HepG2 (cell line): Measurements from ENCODE around the gene VRK3. TPM values are rescaled to one million over a fixed set of nuclear protein-coding genes. Genes with fewer than 3 reads are reported as not detected.

Source experiments
- ATAC-seq: fragments of 200-7000 bp; cut with Tn5 transposase; 3 replicates; pipeline ENCODE4 v1.9.1; 2020; ENCODE audit warnings: mild to moderate bottlenecking, moderate library complexity
- BruUV-seq: library from RNA; stranded (reverse); fragments of 400-500 nt; replicated peaks from 2 replicates; lab custom pipeline; 2021; lab: Mats Ljungman, UMichigan
- CTCF ChIA-PET: fragments of 300-600 bp; formaldehyde crosslinking; extraction: SDS; loops from one replicate; lab custom pipeline; 2021; ENCODE audit warnings: low total read pairs, inconsistent platforms, low intra/inter-chr PET ratio; lab: Yijun Ruan, JAX
- POLR2A ChIA-PET: fragments of 350-600 bp; sonication (Branson Sonifier 250); formaldehyde crosslinking; loops from one replicate; lab custom pipeline; 2020; ENCODE audit warnings: antibody characterized with exemption, inconsistent platforms; lab: Yijun Ruan, JAX
- DNase-seq: peaks from one replicate; pipeline ENCODE4 v3.0.0-alpha.2; 2015; ENCODE audit warnings: low spot score
- FAIRE-seq: peaks from 3 replicates; lab custom pipeline; 2011; peaks lifted over from hg19 to GRCh38; lab: Jason Lieb, UNC
- H2AFZ ChIP-seq: one replicate; pipeline ENCODE4 v1.6.1; 2011; ENCODE audit warnings: low read length, inconsistent platforms
- H3K27ac ChIP-seq: fragments of 300-600 bp; 3 replicates; pipeline ENCODE4 v1.8.0; 2011; ENCODE audit warnings: mixed run types, mild to moderate bottlenecking, mixed read lengths, low read length, inconsistent platforms; ENCODE audit not compliant: insufficient read depth; ENCODE audit errors: extremely low read length
- H3K27me3 ChIP-seq, 2 experiments: fragments of 200-600 bp in 1 of 2; 2 replicates in 1 of 2; 3 replicates in 1 of 2; pipeline versions ENCODE4 v1.6.0 to v1.8.0; 2011; ENCODE audit warnings: low read length in 2 of 2, mild to moderate bottlenecking in 2 of 2, moderate library complexity in 2 of 2, inconsistent platforms in 1 of 2; ENCODE audit not compliant: insufficient read depth in 2 of 2, control insufficient read depth in 1 of 2
- H3K36me3 ChIP-seq, 2 experiments: fragments of 200-600 bp in 1 of 2; replicated peaks in 1 of 2; 2 replicates in 1 of 2; 3 replicates in 1 of 2; pipeline versions ENCODE4 v1.5.1 to v1.8.0; 2011; ENCODE audit warnings: low read length in 2 of 2, inconsistent platforms in 1 of 2; ENCODE audit not compliant: insufficient read depth in 2 of 2, control insufficient read depth in 1 of 2
- H3K4me1 ChIP-seq: 2 replicates; pipeline ENCODE4 v1.5.1; 2012; ENCODE audit warnings: low read length, inconsistent platforms; ENCODE audit not compliant: insufficient read depth
- H3K4me2 ChIP-seq: 2 replicates; pipeline ENCODE4 v1.6.0; 2011; ENCODE audit warnings: low read depth, low read length, inconsistent platforms
- H3K4me3 ChIP-seq, 3 experiments: fragments of 200-600 bp in 1 of 3; sonication (generic), shearing (Covaris generic) in 1 of 3; replicated peaks in 1 of 3; 2 replicates each; pipeline ENCODE4 v1.5.1; 2011 to 2016; ENCODE audit warnings: low read length in 3 of 3, inconsistent platforms in 2 of 3, low read depth in 2 of 3, mild to moderate bottlenecking in 2 of 3, control low read depth in 1 of 3, mixed read lengths in 1 of 3; ENCODE audit not compliant: insufficient read depth in 1 of 3
- H3K79me2 ChIP-seq: one replicate; pipeline ENCODE4 v1.6.1; 2011; ENCODE audit warnings: low read length, inconsistent platforms; ENCODE audit not compliant: insufficient read depth
- H3K9ac ChIP-seq: 2 replicates; pipeline ENCODE4 v1.6.0; 2011; ENCODE audit warnings: mild to moderate bottlenecking, low read depth, low read length, inconsistent platforms; ENCODE audit not compliant: insufficient read depth
- H3K9me3 ChIP-seq: 2 replicates; pipeline ENCODE4 v1.5.1; 2012; ENCODE audit warnings: mild to moderate bottlenecking, low read length
- H4K20me1 ChIP-seq: 2 replicates; pipeline ENCODE4 v1.6.0; 2011; ENCODE audit warnings: inconsistent platforms, mild to moderate bottlenecking, low read length, moderate library complexity; ENCODE audit not compliant: insufficient read depth
- GABPB1 ChIP-seq: IDR thresholded peaks from 2 replicates; pipeline ENCODE4 v1.6.1; 2016; ENCODE audit warnings: mild to moderate bottlenecking, missing genetic modification reagents, moderate library complexity, missing compliant biosample characterization
- HMGA1 ChIP-seq: sonication (generic); formaldehyde crosslinking; conservative IDR thresholded peaks from 2 replicates; pipeline ENCODE4 v1.4.0; 2020; ENCODE audit warnings: missing genetic modification reagents
- MAFF ChIP-seq: IDR thresholded peaks from 2 replicates; pipeline ENCODE4 v1.6.1; 2011; ENCODE audit warnings: low read depth, low read length, improper control_type of control experiment
- MTA3 ChIP-seq: sonication (generic); formaldehyde crosslinking; IDR thresholded peaks from 2 replicates; pipeline ENCODE4 v1.4.0; 2020; ENCODE audit warnings: missing genetic modification reagents
- NFRKB ChIP-seq: fragments of 450-650 bp; IDR thresholded peaks from 2 replicates; pipeline ENCODE4 v1.6.1; 2017
- SP140L ChIP-seq: sonication (generic); formaldehyde crosslinking; IDR thresholded peaks from 2 replicates; pipeline ENCODE4 v1.4.0; 2020; ENCODE audit warnings: missing genetic modification reagents, borderline replicate concordance
- ZNF775 ChIP-seq: sonication (generic); formaldehyde crosslinking; IDR thresholded peaks from 2 replicates; pipeline ENCODE4 v1.4.0; 2020; ENCODE audit warnings: missing genetic modification reagents, mild to moderate bottlenecking, moderate library complexity, borderline replicate concordance
- ZNF777 ChIP-seq: sonication (generic); formaldehyde crosslinking; IDR thresholded peaks from 2 replicates; pipeline ENCODE4 v1.4.0; 2020; ENCODE audit warnings: missing genetic modification reagents
- WGBS: methylation state at CpG from one replicate; pipeline ENCODE4 v1.1.6; 2017; ENCODE audit warnings: low lambda C conversion rate; 5-methylcytosine and 5-hydroxymethylcytosine counted together
- in situ Hi-C: cut with HindIII; loops from 2 replicates; pipeline ENCODE4 v1.10.0; 2017; ENCODE audit warnings: low pct_unique_long_range_greater_than_20kb; ENCODE audit not compliant: extremely low pct_ligation_motif_present
- intact Hi-C: fragments of 100-400 bp; cut with micrococcal nuclease; formaldehyde crosslinking; loops from one replicate; pipeline ENCODE4 v1.10.0; 2022; ENCODE audit not compliant: unreplicated experiment
- polyA plus RNA-seq, 8 experiments: library from polyadenylated mRNA; depleted of rRNA in 3 of 8; stranded (reverse) in 7 of 8; unstranded in 1 of 8; fragments of >200 nt; fragmentation: Illumina TruSeq in 4 of 8; extraction: Trizol in 4 of 8; gene quantifications; 2 replicates each; pipeline versions ENCODE4 v1.2.1 to v1.2.3, GENCODE V29; 2011 to 2016; ENCODE audit warnings: low read depth in 4 of 8, missing spikeins in 1 of 8, mixed read lengths in 1 of 8; ENCODE audit not compliant: insufficient read depth in 1 of 8
- total RNA-seq, 5 experiments: library from RNA; depleted of rRNA; stranded (reverse); fragments of >200 nt; fragmentation: Illumina TruSeq; extraction: Trizol; gene quantifications; 2 replicates each; pipeline ENCODE4 v1.2.3, GENCODE V29; 2016; ENCODE audit warnings: low read depth in 1 of 5
- TF ChIP-seq, protein P1 (sequence below): sonication (generic); formaldehyde crosslinking; conservative IDR thresholded peaks from 2 replicates; pipeline ENCODE4 v1.8.0; 2022; ENCODE audit warnings: low read depth, missing genetic modification reagents
- TF ChIP-seq, protein P2 (sequence below): sonication (generic); formaldehyde crosslinking; IDR thresholded peaks from 2 replicates; pipeline ENCODE4 v1.5.1; 2020; ENCODE audit warnings: mild to moderate bottlenecking, missing genetic modification reagents
- TF ChIP-seq, protein P3 (sequence below): sonication (generic); formaldehyde crosslinking; IDR thresholded peaks from one replicate; pipeline ENCODE4 v1.5.1; 2020; ENCODE audit warnings: mild to moderate bottlenecking, missing genetic modification reagents; ENCODE audit errors: not compliant biosample characterization

The VRK3 gene
- total and polyA plus RNA-seq, 2 of the 13 experiments (the other 11 are each of a cell fraction or from before 2014, with no cell fraction given): 23.8 to 28.3 TPM

DNA sequence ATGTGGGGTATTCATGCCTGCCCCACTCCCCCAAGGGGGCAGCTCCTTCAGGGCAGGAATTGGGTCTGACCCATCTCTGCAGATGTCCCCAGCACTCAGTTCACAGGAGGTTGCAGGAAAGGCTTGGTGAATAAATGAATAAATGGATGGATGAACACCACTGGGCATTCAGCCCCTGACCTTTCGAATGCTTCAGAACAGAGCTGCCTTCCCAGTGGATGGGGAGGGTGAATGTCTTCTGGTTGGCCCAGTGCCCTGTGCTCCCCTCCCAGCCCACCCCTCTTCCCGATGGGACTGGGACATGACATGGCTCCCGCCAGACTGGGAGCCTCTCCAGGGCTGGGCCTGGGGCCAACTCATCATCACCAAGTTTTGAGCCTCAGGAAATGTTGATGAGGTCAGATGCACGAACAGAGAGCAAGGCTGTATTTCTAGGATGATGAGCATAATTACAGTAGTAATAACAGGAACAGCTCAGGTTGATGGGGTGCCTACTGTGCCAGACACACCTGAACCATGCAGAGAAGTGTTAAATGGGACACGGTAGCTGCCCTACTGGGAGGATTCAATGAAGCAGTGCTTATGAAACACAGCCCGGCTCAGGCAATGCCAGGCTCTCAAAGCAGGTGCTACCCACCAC lies 25.7 kb downstream of the VRK3 start:
- ATAC-seq (no peak), FAIRE-seq (no peak), DNase-seq (no peak)
- H3K9me3 ChIP-seq: no peaks in the 10 kb centered on the region
- H3K36me3 ChIP-seq: peaks cover 29 to 67% of the 10 kb centered on the region in 2 experiments; a peak in 4 of 5 replicates
- H3K79me2 ChIP-seq: no peaks in the 10 kb centered on the region
- H4K20me1 ChIP-seq: no peaks in the 10 kb centered on the region
- no peak overlapping the region for H2AFZ ChIP-seq
- POLR2A ChIA-PET: no interaction called here
- no peaks in the 10 kb centered on the region for H3K27me3 ChIP-seq
- 98% methylated on average over 6 of the region's 6 CpGs for WGBS
- CTCF ChIA-PET: no interaction called here
- H3K4me1 ChIP-seq: no peaks in the 10 kb centered on the region
- no peak overlapping the region for H3K9ac ChIP-seq
- H3K27ac ChIP-seq: no peak overlapping the region
- in situ Hi-C loops: no loop called here
- BruUV-seq: no TSS peak
- H3K4me2 ChIP-seq: no peak overlapping the region
- intact Hi-C loops: no loop called here
- H3K4me3 ChIP-seq: no peak overlapping the region
- TF ChIP-seq HMGA1 (CRISPR knock-in tag) (no peak), GABPB1 (CRISPR knock-in tag) (no peak), MTA3 (CRISPR knock-in tag) (no peak), ZNF777 (CRISPR knock-in tag) (no peak), MAFF (no peak), NFRKB (no peak), SP140L (CRISPR knock-in tag) (no peak), ZNF775 (no peak)
- TF ChIP-seq, protein P1, sequence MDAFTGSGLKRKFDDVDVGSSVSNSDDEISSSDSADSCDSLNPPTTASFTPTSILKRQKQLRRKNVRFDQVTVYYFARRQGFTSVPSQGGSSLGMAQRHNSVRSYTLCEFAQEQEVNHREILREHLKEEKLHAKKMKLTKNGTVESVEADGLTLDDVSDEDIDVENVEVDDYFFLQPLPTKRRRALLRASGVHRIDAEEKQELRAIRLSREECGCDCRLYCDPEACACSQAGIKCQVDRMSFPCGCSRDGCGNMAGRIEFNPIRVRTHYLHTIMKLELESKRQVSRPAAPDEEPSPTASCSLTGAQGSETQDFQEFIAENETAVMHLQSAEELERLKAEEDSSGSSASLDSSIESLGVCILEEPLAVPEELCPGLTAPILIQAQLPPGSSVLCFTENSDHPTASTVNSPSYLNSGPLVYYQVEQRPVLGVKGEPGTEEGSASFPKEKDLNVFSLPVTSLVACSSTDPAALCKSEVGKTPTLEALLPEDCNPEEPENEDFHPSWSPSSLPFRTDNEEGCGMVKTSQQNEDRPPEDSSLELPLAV (CRISPR knock-in tag): no peak
- TF ChIP-seq, protein P2, sequence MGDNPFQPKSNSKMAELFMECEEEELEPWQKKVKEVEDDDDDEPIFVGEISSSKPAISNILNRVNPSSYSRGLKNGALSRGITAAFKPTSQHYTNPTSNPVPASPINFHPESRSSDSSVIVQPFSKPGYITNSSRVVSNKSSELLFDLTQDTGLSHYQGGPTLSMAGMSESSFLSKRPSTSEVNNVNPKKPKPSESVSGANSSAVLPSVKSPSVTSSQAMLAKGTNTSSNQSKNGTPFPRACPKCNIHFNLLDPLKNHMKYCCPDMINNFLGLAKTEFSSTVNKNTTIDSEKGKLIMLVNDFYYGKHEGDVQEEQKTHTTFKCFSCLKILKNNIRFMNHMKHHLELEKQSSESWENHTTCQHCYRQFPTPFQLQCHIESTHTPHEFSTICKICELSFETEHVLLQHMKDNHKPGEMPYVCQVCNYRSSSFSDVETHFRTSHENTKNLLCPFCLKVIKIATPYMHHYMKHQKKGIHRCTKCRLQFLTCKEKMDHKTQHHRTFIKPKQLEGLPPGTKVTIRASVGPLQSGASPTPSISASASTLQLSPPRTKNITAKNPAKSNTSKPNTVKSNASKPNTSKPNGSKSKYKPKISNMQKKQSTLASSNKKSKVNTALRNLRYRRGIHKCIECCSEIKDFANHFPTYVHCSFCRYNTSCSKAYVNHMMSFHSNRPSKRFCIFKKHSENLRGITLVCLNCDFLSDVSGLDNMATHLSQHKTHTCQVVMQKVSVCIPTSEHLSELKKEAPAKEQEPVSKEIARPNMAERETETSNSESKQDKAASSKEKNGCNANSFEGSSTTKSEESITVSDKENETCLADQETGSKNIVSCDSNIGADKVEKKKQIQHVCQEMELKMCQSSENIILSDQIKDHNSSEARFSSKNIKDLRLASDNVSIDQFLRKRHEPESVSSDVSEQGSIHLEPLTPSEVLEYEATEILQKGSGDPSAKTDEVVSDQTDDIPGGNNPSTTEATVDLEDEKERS (CRISPR knock-in tag): no peak
- TF ChIP-seq, protein P3, sequence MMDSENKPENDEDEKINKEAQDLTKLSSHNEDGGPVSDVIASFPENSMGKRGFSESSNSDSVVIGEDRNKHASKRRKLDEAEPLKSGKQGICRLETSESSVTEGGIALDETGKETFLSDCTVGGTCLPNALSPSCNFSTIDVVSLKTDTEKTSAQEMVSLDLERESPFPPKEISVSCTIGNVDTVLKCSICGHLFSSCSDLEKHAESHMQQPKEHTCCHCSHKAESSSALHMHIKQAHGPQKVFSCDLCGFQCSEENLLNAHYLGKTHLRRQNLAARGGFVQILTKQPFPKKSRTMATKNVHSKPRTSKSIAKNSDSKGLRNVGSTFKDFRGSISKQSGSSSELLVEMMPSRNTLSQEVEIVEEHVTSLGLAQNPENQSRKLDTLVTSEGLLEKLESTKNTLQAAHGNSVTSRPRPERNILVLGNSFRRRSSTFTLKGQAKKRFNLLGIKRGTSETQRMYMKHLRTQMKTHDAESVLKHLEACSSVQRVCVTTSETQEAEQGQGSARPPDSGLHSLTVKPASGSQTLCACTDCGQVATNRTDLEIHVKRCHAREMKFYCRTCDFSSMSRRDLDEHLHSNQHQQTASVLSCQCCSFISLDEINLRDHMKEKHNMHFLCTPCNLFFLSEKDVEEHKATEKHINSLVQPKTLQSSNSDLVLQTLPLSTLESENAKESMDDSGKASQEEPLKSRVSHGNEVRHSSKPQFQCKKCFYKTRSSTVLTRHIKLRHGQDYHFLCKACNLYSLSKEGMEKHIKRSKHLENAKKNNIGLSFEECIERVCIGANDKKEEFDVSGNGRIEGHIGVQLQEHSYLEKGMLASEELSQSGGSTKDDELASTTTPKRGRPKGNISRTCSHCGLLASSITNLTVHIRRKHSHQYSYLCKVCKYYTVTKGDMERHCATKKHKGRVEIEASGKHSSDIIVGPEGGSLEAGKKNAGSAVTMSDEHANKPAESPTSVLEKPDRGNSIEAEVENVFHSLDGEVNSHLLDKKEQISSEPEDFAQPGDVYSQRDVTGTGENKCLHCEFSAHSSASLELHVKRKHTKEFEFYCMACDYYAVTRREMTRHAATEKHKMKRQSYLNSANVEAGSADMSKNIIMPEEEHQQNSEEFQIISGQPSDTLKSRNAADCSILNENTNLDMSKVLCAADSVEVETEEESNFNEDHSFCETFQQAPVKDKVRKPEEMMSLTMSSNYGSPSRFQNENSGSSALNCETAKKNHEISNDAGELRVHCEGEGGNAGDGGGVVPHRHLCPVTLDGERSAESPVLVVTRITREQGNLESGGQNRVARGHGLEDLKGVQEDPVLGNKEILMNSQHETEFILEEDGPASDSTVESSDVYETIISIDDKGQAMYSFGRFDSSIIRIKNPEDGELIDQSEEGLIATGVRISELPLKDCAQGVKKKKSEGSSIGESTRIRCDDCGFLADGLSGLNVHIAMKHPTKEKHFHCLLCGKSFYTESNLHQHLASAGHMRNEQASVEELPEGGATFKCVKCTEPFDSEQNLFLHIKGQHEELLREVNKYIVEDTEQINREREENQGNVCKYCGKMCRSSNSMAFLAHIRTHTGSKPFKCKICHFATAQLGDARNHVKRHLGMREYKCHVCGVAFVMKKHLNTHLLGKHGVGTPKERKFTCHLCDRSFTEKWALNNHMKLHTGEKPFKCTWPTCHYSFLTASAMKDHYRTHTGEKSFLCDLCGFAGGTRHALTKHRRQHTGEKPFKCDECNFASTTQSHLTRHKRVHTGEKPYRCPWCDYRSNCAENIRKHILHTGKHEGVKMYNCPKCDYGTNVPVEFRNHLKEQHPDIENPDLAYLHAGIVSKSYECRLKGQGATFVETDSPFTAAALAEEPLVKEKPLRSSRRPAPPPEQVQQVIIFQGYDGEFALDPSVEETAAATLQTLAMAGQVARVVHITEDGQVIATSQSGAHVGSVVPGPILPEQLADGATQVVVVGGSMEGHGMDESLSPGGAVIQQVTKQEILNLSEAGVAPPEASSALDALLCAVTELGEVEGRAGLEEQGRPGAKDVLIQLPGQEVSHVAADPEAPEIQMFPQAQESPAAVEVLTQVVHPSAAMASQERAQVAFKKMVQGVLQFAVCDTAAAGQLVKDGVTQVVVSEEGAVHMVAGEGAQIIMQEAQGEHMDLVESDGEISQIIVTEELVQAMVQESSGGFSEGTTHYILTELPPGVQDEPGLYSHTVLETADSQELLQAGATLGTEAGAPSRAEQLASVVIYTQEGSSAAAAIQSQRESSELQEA: no peak
